Motor neuron (in vitro differentiated cells): ENCODE results near the gene PCDHB15. TPM values are rescaled to one million over a fixed set of nuclear protein-coding genes. Genes with fewer than 3 reads are reported as not detected.

Experiments used
- ATAC-seq, 8 experiments: fragments of 200-7000 bp; cut with Tn5 transposase; replicated peaks in 6 of 8; 2 replicates each; pipeline ENCODE4 v1.8.0; 2021; ENCODE audit warnings: mild to moderate bottlenecking in 8 of 8, moderate library complexity in 8 of 8
- H3K27ac ChIP-seq, 2 donors: fragments of 250-450 bp; sonication (Bioruptor Pico); 2 replicates each; pipeline ENCODE4 v1.9.0; 2021; ENCODE audit warnings: antibody characterized with exemption in 2 of 2, mild to moderate bottlenecking in 2 of 2, moderate library complexity in 1 of 2
- H3K4me1 ChIP-seq, 2 donors: fragments of 250-450 bp; sonication (Bioruptor Pico); replicated peaks in 1 of 2; 2 replicates each; pipeline ENCODE4 v1.6.1; 2021; ENCODE audit warnings: antibody characterized with exemption in 2 of 2, mild to moderate bottlenecking in 2 of 2, moderate library complexity in 1 of 2
- H3K4me3 ChIP-seq, 5 donors: fragments of 250-450 bp; sonication (Bioruptor Pico); 2 replicates each; pipeline ENCODE4 v1.9.0; 2021; ENCODE audit warnings: antibody characterized with exemption in 5 of 5, mild to moderate bottlenecking in 5 of 5, moderate library complexity in 4 of 5
- WGBS, 10 experiments: fragments of 450-650 bp; shearing (Covaris generic); methylation state at CpG; one replicate each; pipeline ENCODE4 v1.0.0; 2022; 5-methylcytosine and 5-hydroxymethylcytosine counted together
- in situ Hi-C, 9 experiments: fragments of 400-800 bp; cut with MboI; loops; one replicate each; pipeline ENCODE4 v1.15.0; 2021; ENCODE audit warnings: low sequenced_read_pairs in 9 of 9, low pct_unique_long_range_greater_than_20kb in 2 of 9; ENCODE audit not compliant: unreplicated experiment in 9 of 9
- total RNA-seq, 8 experiments: library from RNA; unstranded; fragments of 300-600 nt; gene quantifications; 2 replicates each; pipeline versions ENCODE4 v1.2.3 to v1.2.4, GENCODE V29; 2022

Gene PCDHB15
- total RNA-seq, 8 experiments from 2014 or later: 0.25 to 8.6 (median 3.5) TPM

DNA sequence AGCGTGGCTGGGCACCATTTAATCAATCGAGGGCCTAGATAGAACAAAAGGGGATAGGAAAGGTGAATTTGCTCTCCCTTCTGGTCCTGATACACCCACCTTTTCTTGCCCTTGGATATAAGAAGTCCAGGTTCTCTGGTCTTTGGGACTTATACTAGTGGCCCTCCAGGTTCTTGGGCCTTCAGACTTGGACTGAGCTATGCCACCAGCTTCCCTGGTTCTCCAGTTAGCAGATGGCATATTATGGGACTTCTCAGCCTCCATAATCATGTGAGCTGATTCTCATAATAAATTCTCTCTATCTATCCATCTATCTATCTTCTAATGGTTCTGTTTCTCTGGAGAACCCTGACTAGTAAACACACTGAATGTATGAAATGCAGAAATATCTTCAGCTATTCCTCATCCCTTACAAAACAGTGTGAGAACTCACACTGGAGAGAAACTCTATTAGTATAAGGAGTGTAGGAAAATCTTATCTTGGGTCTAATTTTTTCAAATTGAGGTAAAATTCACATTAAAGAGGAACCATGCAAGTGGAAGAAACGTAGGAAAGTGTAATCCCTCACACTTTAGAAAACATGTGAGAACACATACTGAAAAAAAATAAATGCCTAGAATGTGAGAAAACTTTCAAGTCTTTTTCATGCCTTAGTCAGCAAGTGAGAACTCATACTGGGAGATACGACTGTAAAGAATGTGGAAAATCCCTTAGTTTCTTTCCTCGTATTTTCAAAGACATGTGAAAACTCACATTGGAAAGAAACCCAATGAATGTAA lies 15.5 kb downstream of the PCDHB15 start:
- in situ Hi-C loops: loop anchor here in 1 of 9 experiments (25.0 kb wide), 1 partner anchor 98 kb away; the partner anchor contains the start of genes PCDHB6 and PCDHB7
- Histone ChIP-seq H3K27ac (no peak overlapping the region), H3K4me1 (no peaks in the 10 kb centered on the region), H3K4me3 (no peak overlapping the region)
- ATAC-seq: no peak
- 21 to 69% (median 48%) methylated on average over 1 to 5 of the region's 5 CpGs for WGBS, 10 experiments

DNA sequence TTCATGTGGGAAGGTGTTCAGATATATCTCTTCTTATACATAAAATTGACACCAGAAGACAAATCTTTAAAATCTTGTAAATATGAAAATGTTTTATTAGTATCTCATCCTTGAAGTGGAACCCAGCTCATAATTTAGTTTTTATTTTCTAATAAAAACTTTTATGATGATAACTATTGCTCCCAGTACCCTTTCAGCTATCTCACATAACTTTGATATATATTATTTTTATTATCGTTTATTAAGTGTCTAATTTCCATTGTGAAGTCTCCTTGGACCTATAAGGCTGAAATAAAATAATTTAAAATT lies 16.0 kb downstream of the PCDHB15 start:
- WGBS, 10 experiments: 10 to 100% (median 34%) methylated on average over 1 of the region's 1 CpG; no CpG with 5 or more reads in 2 of the 10 experiments
- H3K27ac ChIP-seq: no peak overlapping the region
- in situ Hi-C loops: loop anchor here in 1 of 9 experiments (25.0 kb wide), 1 partner anchor 99 kb away; the partner anchor contains the start of genes PCDHB6 and PCDHB7
- ATAC-seq: no peak
- H3K4me1 ChIP-seq: no peaks in the 10 kb centered on the region
- no peak overlapping the region for H3K4me3 ChIP-seq

DNA sequence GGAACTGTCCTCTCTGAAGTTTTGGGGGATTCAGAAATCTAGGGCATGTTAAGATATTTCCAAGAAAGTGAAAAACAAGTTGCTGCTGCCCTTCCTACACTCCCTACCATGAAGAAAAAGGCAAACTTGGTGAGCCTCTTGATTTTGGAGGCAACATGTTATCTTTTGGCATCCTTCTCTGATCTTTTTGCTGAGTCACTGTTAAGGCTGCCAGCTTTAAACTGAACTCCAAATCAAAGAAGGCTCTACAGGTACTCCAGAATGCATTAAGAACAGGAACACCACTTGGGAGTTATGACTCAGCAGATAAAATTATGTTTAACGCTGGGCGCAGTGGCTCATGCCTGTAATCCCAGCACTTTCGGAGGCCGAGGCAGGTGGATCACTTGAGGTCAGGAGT lies 24.0 kb downstream of the PCDHB15 start:
- in situ Hi-C loops: loop anchor here in 1 of 9 experiments (25.0 kb wide), 1 partner anchor 107 kb away; the partner anchor contains the start of genes PCDHB6 and PCDHB7
- no peak overlapping the region for H3K4me3 ChIP-seq
- no peak for ATAC-seq
- H3K4me1 ChIP-seq: no peaks in the 10 kb centered on the region
- H3K27ac ChIP-seq: no peak overlapping the region
- WGBS, 10 experiments: 50 to 100% (median 88%) methylated on average over 1 to 4 of the region's 4 CpGs; no CpG with 5 or more reads in 2 of the 10 experiments

DNA sequence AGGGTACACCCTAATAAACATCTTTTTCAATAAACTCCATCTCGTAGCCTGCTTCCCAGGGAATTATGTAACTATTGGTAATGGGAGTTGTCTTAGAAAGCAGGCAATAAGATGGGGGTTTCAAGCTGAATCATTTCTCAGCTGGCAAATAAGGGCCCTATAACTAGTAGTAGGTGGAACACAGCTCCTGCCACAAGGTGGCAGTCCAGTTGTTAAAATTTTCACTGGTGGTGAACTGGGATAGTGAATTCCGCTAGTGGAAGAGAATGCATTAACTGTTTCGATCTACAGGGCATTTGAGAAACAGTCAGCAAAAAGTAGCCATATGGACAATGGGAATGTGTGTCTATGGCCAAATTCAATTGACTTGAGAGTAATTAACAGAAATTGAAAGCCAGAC lies 27.7 kb downstream of the PCDHB15 start:
- H3K27ac ChIP-seq: no peak overlapping the region
- no peaks in the 10 kb centered on the region for H3K4me1 ChIP-seq
- in situ Hi-C loops: loop anchor here in 1 of 9 experiments (25.0 kb wide), 1 partner anchor 111 kb away; the partner anchor contains the start of genes PCDHB6 and PCDHB7
- no peak for ATAC-seq
- no peak overlapping the region for H3K4me3 ChIP-seq
- 10 to 90% (median 72%) methylated on average over 1 to 3 of the region's 3 CpGs; no CpG with 5 or more reads in 2 of the 10 experiments for WGBS, 10 experiments

DNA sequence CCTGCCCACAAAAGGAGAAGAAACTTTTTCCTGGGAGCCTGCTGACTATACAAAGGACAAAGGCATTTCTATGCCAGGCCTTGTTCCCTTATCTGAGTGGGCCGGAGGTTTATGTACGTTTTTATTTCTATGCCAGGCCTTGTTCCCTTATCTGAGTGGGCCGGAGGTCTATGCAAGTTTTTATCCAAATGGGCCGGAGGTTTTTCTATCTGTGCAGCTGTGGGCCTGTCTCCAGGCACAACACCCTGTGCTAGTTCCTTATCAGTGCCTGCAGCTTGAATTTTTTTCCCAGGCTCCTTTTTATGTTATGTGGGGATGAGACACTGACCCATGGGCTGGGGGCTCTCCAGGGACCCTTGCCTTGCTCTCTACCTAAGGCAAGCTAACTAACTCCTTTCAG lies 53.2 kb downstream of the PCDHB15 start:
- ATAC-seq: no peak
- H3K4me3 ChIP-seq: no peak overlapping the region
- 47 to 84% (median 81%) methylated on average over 1 to 4 of the region's 4 CpGs; no CpG with 5 or more reads in 4 of the 10 experiments for WGBS, 10 experiments
- H3K27ac ChIP-seq: no peak overlapping the region
- no peaks in the 10 kb centered on the region for H3K4me1 ChIP-seq
- in situ Hi-C loops: no loop called here

Other genes starting within 250 kb of the PCDHB15 start
- gene PCDHB1, start 194.0 kb upstream of the PCDHB15 start, total RNA-seq: under 1 TPM in 7 of 8 experiments, not detected in 1; 0.04 to 0.43 (median 0.11) TPM
- 10 to 100 TPM in 5 of 8 experiments, 1 to 10 TPM in 2, under 1 TPM in 1; 0.36 to 45.7 (median 10.3) TPM for gene PCDHB2, start 150.8 kb upstream of the PCDHB15 start, total RNA-seq
- 1 to 10 TPM in 7 of 8 experiments, not detected in 1; 1.6 to 7.6 (median 2.8) TPM for gene PCDHB3, start 144.9 kb upstream of the PCDHB15 start, total RNA-seq
- 1 to 10 TPM in 4 of 8 experiments, under 1 TPM in 4; 0.20 to 2.0 (median 1.2) TPM for gene PCDHB4, start 123.6 kb upstream of the PCDHB15 start, total RNA-seq
- 10 to 100 TPM in 3 of 8 experiments, 1 to 10 TPM in 1, under 1 TPM in 3, not detected in 1; 0.27 to 51.6 (median 8.5) TPM for gene PCDHB5, start 110.2 kb upstream of the PCDHB15 start, total RNA-seq
- gene PCDHB6, start 95.3 kb upstream of the PCDHB15 start, total RNA-seq: 1 to 10 TPM in 4 of 8 experiments, under 1 TPM in 3, not detected in 1; 0.28 to 2.8 (median 2.3) TPM
- gene PCDHB7, start 72.8 kb upstream of the PCDHB15 start, total RNA-seq: 1 to 10 TPM in 3 of 8 experiments, under 1 TPM in 5; 0.20 to 2.0 (median 0.50) TPM
- gene PCDHB8, start 67.6 kb upstream of the PCDHB15 start, total RNA-seq: 1 to 10 TPM in 4 of 8 experiments, under 1 TPM in 4; 0.11 to 4.4 (median 1.8) TPM
- gene PCDHB16, start 63.0 kb upstream of the PCDHB15 start, total RNA-seq: 1 to 10 TPM in 5 of 8 experiments, under 1 TPM in 3; 0.25 to 3.4 (median 1.8) TPM
- 10 to 100 TPM in 1 of 8 experiments, 1 to 10 TPM in 6, under 1 TPM in 1; 0.72 to 10.1 (median 2.3) TPM for gene PCDHB9, start 58.2 kb upstream of the PCDHB15 start, total RNA-seq
- 10 to 100 TPM in 1 of 8 experiments, 1 to 10 TPM in 4, under 1 TPM in 3; 0.20 to 25.4 (median 5.5) TPM for gene PCDHB10, start 53.0 kb upstream of the PCDHB15 start, total RNA-seq
- gene PCDHB11, start 45.8 kb upstream of the PCDHB15 start, total RNA-seq: 1 to 10 TPM in 6 of 8 experiments, under 1 TPM in 2; 0.46 to 6.1 (median 3.4) TPM
- 1 to 10 TPM in 5 of 8 experiments, under 1 TPM in 3; 0.31 to 8.9 (median 2.9) TPM for gene PCDHB12, start 36.7 kb upstream of the PCDHB15 start, total RNA-seq
- 1 to 10 TPM in 7 of 8 experiments, under 1 TPM in 1; 0.25 to 6.7 (median 2.9) TPM for gene PCDHB13, start 31.5 kb upstream of the PCDHB15 start, total RNA-seq
- 10 to 100 TPM in 1 of 8 experiments, 1 to 10 TPM in 7; 1.2 to 16.7 (median 6.5) TPM for gene PCDHB14, start 22.1 kb upstream of the PCDHB15 start, total RNA-seq
- gene SLC25A2, start 58.7 kb downstream of the PCDHB15 start, total RNA-seq: 1 to 10 TPM in 1 of 8 experiments, under 1 TPM in 5, not detected in 2; 0.14 to 1.4 (median 0.54) TPM
- 100 to 1,000 TPM in 2 of 8 experiments, 10 to 100 TPM in 6; 58.8 to 118 (median 71.3) TPM for gene TAF7, start 75.4 kb downstream of the PCDHB15 start, total RNA-seq
- gene PCDHGA1, start 85.1 kb downstream of the PCDHB15 start, total RNA-seq: 1 to 10 TPM in 2 of 8 experiments, under 1 TPM in 6; 0.23 to 1.3 (median 0.79) TPM
- gene PCDHGA2, start 93.4 kb downstream of the PCDHB15 start, total RNA-seq: 1 to 10 TPM in 2 of 8 experiments, under 1 TPM in 6; 0.16 to 1.5 (median 0.34) TPM
- 10 to 100 TPM in 1 of 8 experiments, 1 to 10 TPM in 1, under 1 TPM in 6; 0.05 to 32.1 (median 0.65) TPM for gene PCDHGA3, start 98.4 kb downstream of the PCDHB15 start, total RNA-seq
- 1 to 10 TPM in 3 of 8 experiments, under 1 TPM in 5; 0.33 to 4.4 (median 0.83) TPM for gene PCDHGB1, start 104.7 kb downstream of the PCDHB15 start, total RNA-seq
- 1 to 10 TPM in 5 of 8 experiments, under 1 TPM in 3; 0.22 to 3.2 (median 1.4) TPM for gene PCDHGA4, start 109.6 kb downstream of the PCDHB15 start, total RNA-seq
- gene PCDHGB2, start 114.6 kb downstream of the PCDHB15 start, total RNA-seq: 10 to 100 TPM in 1 of 8 experiments, 1 to 10 TPM in 2, under 1 TPM in 5; 0.41 to 10.7 (median 0.83) TPM
- 1 to 10 TPM in 2 of 8 experiments, under 1 TPM in 6; 0.16 to 5.2 (median 0.50) TPM for gene PCDHGA5, start 118.8 kb downstream of the PCDHB15 start, total RNA-seq
- gene PCDHGB3, start 124.8 kb downstream of the PCDHB15 start, total RNA-seq: 1 to 10 TPM in 3 of 8 experiments, under 1 TPM in 5; 0.22 to 6.5 (median 0.59) TPM
- 1 to 10 TPM in 4 of 8 experiments, under 1 TPM in 4; 0.11 to 6.9 (median 0.88) TPM for gene PCDHGA6, start 128.5 kb downstream of the PCDHB15 start, total RNA-seq
- gene PCDHGA7, start 137.3 kb downstream of the PCDHB15 start, total RNA-seq: 1 to 10 TPM in 2 of 8 experiments, under 1 TPM in 6; 0.16 to 5.8 (median 0.52) TPM
- gene PCDHGB4, start 142.3 kb downstream of the PCDHB15 start, total RNA-seq: 10 to 100 TPM in 1 of 8 experiments, 1 to 10 TPM in 5, under 1 TPM in 2; 0.22 to 92.9 (median 1.4) TPM
- 1 to 10 TPM in 2 of 8 experiments, under 1 TPM in 6; 0.11 to 5.7 (median 0.57) TPM for gene PCDHGA8, start 147.2 kb downstream of the PCDHB15 start, total RNA-seq
- gene PCDHGB5, start 152.6 kb downstream of the PCDHB15 start, total RNA-seq: 10 to 100 TPM in 1 of 8 experiments, 1 to 10 TPM in 3, under 1 TPM in 4; 0.05 to 11.4 (median 0.83) TPM
- 1 to 10 TPM in 4 of 8 experiments, under 1 TPM in 4; 0.22 to 5.5 (median 1.3) TPM for gene PCDHGA9, start 157.4 kb downstream of the PCDHB15 start, total RNA-seq
- gene PCDHGB6, start 162.6 kb downstream of the PCDHB15 start, total RNA-seq: 10 to 100 TPM in 5 of 8 experiments, 1 to 10 TPM in 3; 1.1 to 46.7 (median 31.5) TPM
- 1 to 10 TPM; 2.1 to 7.6 (median 4.4) TPM for gene PCDHGA10, start 167.6 kb downstream of the PCDHB15 start, total RNA-seq
- 10 to 100 TPM in 2 of 8 experiments, 1 to 10 TPM in 6; 4.7 to 31.4 (median 9.2) TPM for gene PCDHGB7, start 172.3 kb downstream of the PCDHB15 start, total RNA-seq
- 1 to 10 TPM; 1.3 to 8.8 (median 3.8) TPM for gene PCDHGA11, start 175.7 kb downstream of the PCDHB15 start, total RNA-seq
- 10 to 100 TPM in 1 of 8 experiments, 1 to 10 TPM in 7; 1.0 to 16.1 (median 1.5) TPM for gene PCDHGA12, start 185.1 kb downstream of the PCDHB15 start, total RNA-seq
- 10 to 100 TPM; 15.4 to 73.0 (median 26.0) TPM for gene PCDHGC3, start 230.6 kb downstream of the PCDHB15 start, total RNA-seq
- gene PCDHGC4, start 239.6 kb downstream of the PCDHB15 start, total RNA-seq: 1 to 10 TPM in 5 of 8 experiments, under 1 TPM in 3; 0.46 to 6.7 (median 4.8) TPM
- gene PCDHGC5, start 243.7 kb downstream of the PCDHB15 start, total RNA-seq: 1 to 10 TPM in 4 of 8 experiments, under 1 TPM in 4; 0.31 to 4.1 (median 1.1) TPM